Hypothalamus (tissue), 51 donors: ENCODE results near the gene SULT1C3.
"Not testable (repeated sequence)": the region's sequence is repeated elsewhere in the genome, so short reads cannot be mapped to it uniquely, and the experiment has no call there.

ENCODE experiments used
- DNase-seq, 51 donors: peaks; one replicate each; lab custom pipeline; 2025; lab: John Stamatoyannopoulos, UW

Gene SULT1C3

GRCh38 chr2:108243566-108243965 is 3.8 kb downstream of the SULT1C3 start:
- DNase-seq: no peak

- DNase-seq: no peak
Measured at GRCh38 chr2:108244667-108245414, 5.1 kb downstream of the SULT1C3 start.

GRCh38 chr2:108253106-108253505 is 13.3 kb downstream of the SULT1C3 start:
- DNase-seq: no peak

GRCh38 chr2:108257757-108258331 is 18.1 kb downstream of the SULT1C3 start:
- DNase-seq: no peak

- DNase-seq: no peak
Measured at GRCh38 chr2:108260773-108261172, 21.0 kb downstream of the SULT1C3 start.

GRCh38 chr2:108262036-108262435 is 22.3 kb downstream of the SULT1C3 start:
- no peak for DNase-seq

GRCh38 chr2:108263401-108263800 is 23.6 kb downstream of the SULT1C3 start:
- no peak for DNase-seq

GRCh38 chr2:108266218-108266617 is 26.4 kb downstream of the SULT1C3 start:
- no peak for DNase-seq

- DNase-seq: peak in 2 of 51 donors; percentile 2 to 7
Measured at GRCh38 chr2:108267101-108267500, 27.3 kb downstream of the SULT1C3 start.

- DNase-seq: peak in 1 of 51 donors; percentile 8
Measured at GRCh38 chr2:108268001-108268400, 28.2 kb downstream of the SULT1C3 start.

- DNase-seq: no peak
Measured at GRCh38 chr2:108270346-108270745, 30.6 kb downstream of the SULT1C3 start.

- no peak for DNase-seq
Measured at GRCh38 chr2:108270768-108271506, 31.2 kb downstream of the SULT1C3 start.

GRCh38 chr2:108271691-108272253 is 32.0 kb downstream of the SULT1C3 start:
- DNase-seq: no peak

GRCh38 chr2:108278631-108279030 is 38.9 kb downstream of the SULT1C3 start:
- DNase-seq: no peak

- no peak for DNase-seq
Measured at GRCh38 chr2:108279468-108279867, 39.7 kb downstream of the SULT1C3 start.

- DNase-seq: peak in 1 of 51 donors; percentile 12
Measured at GRCh38 chr2:108280466-108280865, 40.7 kb downstream of the SULT1C3 start.

- not testable (repeated sequence) for DNase-seq
Measured at GRCh38 chr2:108284566-108284965, 44.8 kb downstream of the SULT1C3 start.

- no peak for DNase-seq
Measured at GRCh38 chr2:108285616-108286015, 45.8 kb downstream of the SULT1C3 start.

GRCh38 chr2:108287169-108287568 is 47.4 kb downstream of the SULT1C3 start:
- DNase-seq: no peak

- peak in 2 of 51 donors; percentile 0 to 6 for DNase-seq
Measured at GRCh38 chr2:108288534-108289106, 48.9 kb downstream of the SULT1C3 start, which contains the start of gene SULT1C2. SULT1C2 (plus strand) TSS chr2:108288895; CDS start chr2:108293668, 4,773 bp downstream.

GRCh38 chr2:108293850-108294249 is 54.1 kb downstream of the SULT1C3 start:
- DNase-seq: no peak
